PC-3 (cell line): ENCODE data around the gene MGMT.

Experiments used
- CTCF ChIP-seq: fragments of 300-600 bp; sonication (generic); conservative IDR thresholded peaks from 2 replicates; pipeline ENCODE4 v1.5.1; 2017; ENCODE audit warnings: antibody characterized with exemption, low read depth, mild to moderate bottlenecking, low read length
- EZH2 ChIP-seq: fragments of 300-600 bp; sonication (generic); IDR thresholded peaks from one replicate; pipeline ENCODE4 v1.6.1; 2017; ENCODE audit warnings: antibody characterized with exemption, mild to moderate bottlenecking, low read length; ENCODE audit not compliant: unreplicated experiment
- EZH2phosphoT487 ChIP-seq: fragments of 300-600 bp; sonication (generic); IDR thresholded peaks from 2 replicates; pipeline ENCODE4 v1.6.1; 2018; ENCODE audit warnings: mild to moderate bottlenecking, antibody characterized with exemption, low read length, borderline replicate concordance

GRCh38 chr10:129568583-129569344 is 101.7 kb downstream of the MGMT start:
- TF ChIP-seq CTCF = no peak
- no peak for TF ChIP-seq EZH2phosphoT487
- no peak for TF ChIP-seq EZH2
